Inflammatory macrophage treated with lipopolysaccharide for 1 hour (primary cell): Measurements from ENCODE around the gene CCDC71L.
"Not testable (repeated sequence)": the region's sequence is repeated elsewhere in the genome, so short reads cannot be mapped to it uniquely, and the experiment has no call there.

ENCODE experiments used
- DNase-seq, 2 donors: peaks; one replicate each; pipeline ENCODE4 v3.0.0-alpha.2; 2020 to 2022

Gene CCDC71L

DNA sequence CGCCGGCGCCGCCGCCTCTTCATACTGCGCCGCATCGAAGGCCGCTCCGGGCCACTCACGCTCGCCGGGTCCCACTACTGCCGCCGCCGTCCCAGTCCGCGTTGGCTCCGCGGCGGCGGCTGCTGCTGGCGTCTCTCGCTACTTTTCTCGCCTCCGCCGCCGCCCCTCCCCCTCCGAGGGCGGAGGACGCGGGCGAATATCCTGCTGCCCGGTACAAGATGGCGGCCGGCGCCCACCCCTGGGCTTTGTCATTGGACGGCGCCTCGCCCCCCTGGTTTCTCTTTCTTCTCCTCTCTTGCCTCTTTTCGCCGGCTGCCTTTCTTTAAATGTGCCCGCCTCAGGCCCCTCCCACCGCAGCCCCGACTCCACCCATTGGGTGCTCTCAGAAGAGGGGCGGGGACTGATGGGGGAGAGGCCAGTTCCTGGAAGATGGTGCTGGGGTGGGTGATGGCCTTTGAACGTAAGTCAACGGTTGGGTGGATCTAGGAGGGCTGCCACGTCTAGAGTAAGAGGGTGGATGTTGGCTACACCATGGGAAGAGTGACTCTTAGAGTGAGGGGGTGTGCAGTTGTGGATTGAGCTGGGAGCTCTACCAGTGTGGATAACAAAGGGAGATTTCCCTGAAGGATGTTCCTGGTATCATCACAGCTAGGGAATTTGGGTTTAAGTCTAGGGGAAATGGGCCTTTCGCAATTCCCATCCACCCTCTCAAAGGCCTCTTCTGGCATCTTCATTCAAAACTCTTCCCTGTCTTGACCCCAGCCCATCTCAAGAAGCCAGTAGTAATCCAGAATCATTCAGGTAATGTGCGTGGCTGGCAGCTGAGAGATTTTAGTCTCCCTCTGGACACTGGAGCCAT lies at the start of gene CCDC71L:
Gene CCDC71L (minus strand): TSS at position 297 of the 859 bp plus-strand sequence. CDS start 262 bp downstream, at position 35.
- DNase-seq = peak; percentile 88 to 91

DNA sequence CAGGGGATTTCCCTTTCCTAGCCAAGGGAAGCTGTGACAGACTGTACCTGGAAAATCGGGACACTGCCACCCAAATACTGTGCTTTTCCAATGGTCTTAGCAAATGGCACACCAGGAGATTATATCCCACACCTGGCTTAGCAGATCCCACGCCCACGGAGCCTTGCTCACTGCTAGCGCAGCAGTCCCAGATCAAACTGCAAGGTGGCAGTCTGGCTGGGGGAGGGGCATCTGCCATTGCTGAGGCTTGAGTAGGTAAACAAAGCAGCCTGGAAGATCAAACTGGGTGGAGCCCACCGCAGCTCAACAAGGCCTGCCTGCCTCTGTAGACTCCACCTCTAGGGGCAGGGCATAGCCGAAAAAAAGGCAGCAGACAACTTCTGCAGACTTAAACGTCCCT lies 48.6 kb upstream of the CCDC71L start:
- DNase-seq = not testable (repeated sequence)

DNA sequence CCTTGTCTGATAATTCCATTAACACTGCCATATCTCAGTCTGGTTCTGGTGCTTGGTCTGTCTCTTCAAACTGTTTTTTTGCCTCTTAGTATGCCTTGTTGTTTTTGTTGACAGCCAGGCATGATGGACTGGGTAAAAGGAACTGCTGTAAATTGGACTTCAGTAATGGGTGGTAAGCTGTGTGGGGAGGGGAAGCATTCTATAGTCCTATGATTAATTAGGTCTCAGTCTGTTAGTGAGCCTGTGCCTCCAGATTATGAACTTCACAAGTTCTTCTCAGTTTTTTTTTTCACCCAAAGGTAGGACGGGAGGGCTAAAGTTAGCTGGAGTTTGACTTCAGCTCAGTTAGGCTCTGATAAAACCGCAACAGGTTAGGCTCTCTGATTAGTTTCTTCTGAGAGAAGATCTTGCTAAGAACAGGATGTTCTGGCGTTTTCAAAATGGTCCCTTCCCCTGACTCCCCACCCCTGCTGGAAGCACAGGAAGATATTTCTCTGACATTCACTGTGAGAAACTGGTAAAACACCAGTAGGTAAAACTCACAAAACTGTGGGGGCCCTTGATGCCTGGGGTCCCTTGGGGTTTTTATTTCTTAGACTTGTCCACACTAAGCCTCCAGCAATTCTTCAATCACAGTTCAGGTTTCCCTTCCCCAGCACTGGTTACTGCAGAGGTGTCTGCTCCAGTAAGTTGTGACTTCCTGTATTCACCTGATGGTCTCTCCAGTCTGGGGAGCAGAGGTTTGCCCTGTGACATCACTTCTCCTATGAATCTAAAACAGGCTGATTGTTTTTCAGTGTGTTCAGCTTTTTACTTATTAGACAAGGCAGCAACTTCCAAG lies 43.3 kb upstream of the CCDC71L start:
- DNase-seq = no peak

DNA sequence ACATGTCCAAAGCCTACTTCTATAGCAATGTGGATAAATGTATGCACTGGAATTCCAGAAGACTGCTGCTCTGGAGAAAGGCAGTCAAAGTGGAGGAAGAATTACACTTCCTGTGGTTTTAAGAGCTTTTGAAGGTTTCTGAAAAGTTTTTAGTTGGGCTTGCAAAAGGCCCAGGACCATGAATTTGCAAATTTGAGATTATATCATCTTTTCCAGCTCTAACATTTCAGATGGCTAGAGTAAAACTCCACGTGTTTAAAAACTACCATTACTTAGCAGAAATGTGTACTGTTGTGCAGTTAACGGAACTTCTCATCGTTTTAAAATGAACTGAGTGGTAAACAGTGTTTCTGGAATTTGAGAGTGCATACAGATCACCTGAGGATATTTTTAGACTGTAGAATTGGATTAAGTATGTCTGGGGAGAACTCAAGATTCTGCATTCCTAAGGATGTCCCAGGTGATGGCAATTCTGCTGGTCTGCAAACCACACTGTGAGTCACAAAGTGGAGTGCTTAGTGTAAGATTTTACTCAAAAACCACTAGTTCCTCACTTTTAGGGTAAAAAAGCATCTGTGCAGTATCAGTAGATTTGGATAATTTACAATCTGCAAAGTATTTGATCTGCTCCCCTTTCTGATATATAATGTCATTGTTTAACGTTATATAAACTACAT lies 32.9 kb upstream of the CCDC71L start:
- no peak for DNase-seq

DNA sequence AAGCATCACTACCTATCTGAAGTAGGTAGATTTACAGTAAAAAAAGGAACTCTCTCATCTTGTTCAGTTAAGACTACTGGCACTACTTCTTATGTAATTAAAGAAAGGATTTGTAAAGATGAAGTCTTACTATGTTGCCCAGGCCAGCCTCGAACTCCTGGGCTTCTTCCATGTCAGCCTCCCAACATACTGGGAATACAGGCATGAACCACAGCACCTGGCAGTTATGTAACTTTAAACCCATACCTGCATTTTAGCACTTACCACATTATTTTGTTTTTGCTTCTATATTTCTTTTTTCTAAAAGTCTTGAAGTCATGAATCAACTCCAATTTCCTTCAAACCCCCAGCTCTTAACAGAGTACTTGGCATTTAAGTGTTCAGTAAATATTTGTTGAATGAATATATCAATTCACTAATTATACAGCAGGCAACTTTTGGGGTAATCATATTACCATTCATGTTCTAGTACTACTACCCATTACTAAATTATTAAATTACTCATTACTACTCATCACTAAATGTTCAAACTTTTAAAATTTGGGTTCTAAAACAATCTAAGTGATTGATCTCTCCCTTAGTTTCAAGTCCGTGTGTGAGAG lies 31.6 kb upstream of the CCDC71L start:
- DNase-seq = no peak

DNA sequence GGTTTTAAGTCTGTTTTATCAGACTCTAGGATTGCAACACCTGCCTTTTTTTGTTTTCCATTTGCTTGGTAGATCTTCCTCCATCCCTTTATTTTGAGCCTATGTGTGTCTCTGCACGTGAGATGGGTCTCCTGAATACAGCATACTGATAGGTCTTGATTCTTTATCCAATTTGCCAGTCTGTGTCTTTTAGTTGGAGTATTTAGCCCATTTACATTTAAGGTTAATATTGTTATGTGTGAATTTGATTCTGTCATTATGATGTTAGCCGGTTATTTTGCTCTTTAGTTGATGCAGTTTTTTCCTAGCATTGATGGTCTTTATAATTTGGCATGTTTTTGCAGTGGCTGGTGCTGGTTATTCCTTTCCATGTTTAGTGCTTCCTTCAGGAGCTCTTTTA lies 27.2 kb upstream of the CCDC71L start:
- DNase-seq = not testable (repeated sequence)

DNA sequence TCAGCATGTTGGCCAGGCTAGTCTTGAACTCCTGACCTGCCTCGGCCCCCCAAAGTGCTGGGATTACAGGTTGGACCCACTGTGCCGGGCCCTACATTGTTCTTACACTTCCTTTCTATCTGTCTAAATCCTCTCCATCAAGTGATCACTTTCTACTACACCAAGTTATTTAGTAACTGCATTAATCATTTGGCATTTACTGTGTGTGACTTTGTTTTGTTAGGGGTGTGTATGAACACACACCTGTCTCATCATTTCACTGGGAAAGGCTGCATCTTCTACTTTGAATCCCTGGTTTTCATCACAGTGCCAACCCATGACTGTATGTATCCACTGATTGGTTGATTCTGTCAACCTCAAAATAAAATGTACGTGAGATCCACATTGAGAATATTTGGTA lies 23.0 kb upstream of the CCDC71L start:
- no peak for DNase-seq

DNA sequence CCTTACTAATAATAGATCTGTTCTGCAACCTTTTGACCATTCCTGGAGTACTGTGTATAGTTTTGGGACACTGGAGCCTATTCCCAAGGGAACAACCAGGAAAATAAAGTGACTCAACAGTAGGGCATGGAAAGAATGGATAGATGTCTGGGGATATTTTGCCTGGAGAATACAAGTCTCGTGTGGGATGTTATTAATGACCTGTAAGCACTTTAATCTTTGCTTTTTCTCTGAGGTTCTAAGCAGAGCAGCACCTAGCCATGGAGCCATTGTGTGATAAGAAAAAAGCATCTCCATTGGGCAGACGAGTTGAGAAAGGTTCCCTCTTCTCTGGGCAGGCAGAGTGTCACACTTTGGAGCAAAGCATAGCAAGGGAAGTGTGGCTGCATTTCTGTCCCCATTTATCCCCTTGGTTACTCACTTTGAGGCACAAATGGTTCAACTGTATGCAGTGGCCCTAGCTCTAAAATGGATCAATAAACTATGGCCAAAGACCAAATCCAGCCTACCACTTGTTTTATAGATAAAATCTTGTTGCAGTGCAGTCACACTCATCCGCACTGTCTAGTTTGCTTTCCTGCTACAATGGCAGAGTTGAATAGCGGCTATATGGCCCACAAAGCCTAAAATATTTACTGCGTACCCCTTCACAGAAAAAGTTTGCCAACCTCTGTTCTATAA lies 21.0 kb upstream of the CCDC71L start:
- DNase-seq = no peak

DNA sequence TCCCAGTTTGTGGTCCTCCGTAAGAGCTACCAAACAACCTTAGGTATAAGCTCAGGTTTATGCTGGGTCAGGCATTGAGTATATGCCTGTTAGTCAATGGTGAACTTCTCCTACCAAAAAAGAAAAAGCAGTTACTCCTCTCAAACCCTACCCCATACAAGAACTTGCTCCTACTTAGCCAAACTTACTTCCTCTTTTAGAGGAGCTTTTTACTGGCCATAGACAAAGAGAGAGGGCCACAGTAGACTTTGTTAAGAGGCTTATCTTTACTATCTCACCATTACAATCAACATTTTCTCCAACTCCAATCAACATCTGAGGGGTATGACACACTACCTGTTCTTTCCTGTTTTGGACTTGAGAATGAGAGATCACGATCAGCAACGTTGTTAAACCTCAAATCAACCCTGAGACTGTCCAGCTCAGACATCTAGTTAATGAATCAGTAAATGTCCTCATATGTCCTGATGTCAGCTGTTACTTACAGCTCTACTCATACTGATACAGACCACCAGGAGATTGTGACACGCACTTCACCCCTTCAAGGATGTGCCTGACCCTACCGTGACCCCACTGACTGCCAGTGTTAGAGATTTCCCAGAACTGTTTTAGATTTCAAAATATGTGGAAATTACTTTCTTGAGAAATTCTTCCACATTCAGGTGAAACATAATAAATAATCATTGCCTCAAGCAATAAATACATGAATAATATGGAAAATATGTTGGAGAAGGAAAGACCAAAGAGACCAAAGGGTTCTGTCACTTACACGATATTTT lies 18.4 kb upstream of the CCDC71L start:
- peak; percentile 92 to 95 for DNase-seq

DNA sequence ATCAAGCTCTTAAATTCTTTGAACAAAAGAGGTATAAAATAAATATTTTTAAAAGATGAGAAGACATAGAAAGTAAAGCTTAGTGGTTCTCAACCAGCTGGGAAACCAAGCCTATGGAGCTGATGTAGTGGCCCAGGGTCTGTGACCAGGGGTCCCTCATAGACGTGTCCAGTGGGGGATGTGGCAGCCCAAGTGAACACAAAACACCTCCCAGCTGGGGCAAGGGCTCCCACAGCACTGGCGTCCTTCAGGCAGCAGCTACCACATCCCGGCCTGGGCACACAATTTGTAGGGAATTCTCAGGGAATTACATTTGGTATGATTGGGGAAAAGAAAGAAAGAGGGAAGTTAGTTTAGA lies 17.8 kb upstream of the CCDC71L start:
- no peak for DNase-seq

DNA sequence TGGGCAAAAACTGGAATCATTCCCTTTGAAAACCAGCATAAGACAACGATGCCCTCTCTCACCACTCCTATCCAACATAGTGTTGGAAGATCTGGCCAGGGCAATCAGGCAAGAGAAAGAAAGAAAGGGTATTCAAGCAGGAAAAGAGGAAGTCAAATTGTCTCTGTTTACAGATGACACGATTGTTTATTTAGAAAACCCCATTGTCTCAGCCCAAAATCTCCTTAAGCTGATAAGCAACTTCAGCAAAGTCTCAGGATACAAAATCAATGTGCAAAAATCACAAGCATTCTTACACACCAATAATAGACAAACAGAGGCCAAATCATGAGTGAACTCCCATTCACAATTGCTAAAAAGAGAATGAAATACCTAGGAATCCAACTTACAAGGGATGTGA lies 15.5 kb upstream of the CCDC71L start:
- not testable (repeated sequence) for DNase-seq

DNA sequence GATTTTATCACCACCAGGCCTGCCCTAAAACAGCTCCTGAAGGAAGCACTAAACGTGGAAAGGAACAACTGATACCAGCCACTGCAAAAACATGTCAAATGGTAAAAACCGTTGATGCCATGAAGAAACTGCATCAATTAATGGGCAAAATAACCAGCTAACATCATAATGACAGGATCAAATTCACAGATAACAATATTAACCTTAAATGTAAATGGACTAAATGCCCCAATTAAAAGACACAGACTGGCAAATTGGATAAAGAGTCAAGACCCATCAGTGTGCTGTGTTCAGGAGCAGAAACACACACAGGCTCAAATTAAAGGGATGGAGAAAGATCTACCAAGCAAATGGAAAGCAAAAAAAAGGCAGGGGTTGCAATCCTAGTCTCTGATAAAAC lies 12.7 kb upstream of the CCDC71L start:
- DNase-seq = not testable (repeated sequence)

DNA sequence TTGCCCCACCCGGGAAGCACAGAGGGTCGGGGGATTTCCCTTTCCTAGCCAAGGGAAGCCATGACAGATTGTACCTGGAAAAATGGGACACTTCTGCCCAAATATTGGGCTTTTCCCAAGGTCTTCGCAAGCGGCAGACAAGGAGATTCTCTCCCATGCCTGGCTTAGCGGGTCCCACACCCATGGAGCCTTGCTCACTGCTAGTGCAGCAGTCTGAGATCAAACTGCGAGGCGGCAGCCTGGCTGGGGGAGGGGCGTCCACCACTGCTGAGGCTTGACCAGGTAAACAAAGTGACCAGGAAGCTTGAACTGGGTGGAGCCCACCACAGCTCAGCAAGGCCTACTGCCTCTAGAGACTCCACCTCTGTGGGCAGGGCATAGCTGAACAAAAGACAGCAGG lies 11.0 kb upstream of the CCDC71L start:
- DNase-seq = not testable (repeated sequence)

DNA sequence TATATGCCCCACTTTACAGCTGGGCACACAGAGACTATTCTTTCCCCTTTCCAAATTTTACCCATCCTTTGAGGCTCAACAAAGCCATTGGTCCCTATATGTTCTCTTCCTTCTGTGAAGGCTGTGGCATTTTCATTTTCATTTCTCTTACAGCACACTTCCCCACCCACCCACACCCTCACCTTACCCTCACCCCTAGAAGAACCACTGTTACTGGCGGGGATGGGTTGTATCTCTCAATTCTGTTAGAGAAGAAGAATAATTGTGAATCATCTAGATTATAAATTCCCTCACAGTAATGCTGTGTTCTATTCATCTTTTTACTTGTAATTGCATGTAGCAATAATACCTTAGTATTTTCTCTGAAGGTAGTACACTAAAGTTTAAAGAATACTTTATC lies 10.2 kb upstream of the CCDC71L start:
- no peak for DNase-seq

DNA sequence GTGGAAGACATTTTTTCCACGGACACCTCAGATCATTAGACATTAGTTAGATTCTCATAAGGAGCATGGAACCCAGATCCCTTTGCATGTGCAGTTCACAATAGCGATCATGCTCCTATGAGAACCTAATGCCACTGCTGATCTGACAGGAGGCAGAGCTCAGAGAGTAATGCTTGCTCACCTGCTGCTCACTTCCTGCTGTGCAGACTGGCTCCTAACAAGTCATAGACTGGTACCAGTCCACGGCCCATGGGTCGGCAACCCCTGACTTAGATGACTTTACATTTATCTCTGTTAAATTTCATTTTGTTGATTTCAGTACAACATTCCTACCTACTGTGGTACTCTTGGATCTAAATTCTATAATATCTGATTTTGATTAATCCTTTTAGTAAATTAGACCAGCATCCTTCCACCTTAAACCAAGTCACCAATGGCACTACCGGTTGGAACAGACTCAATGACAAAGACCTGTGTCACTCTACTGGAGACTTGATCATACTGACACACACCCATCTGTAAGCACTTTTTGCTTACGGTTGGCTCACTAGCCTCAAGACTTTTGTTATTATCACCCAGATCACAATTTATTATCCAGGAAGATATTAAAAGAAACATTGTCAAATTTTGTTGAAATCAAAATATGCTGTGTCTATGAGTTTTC lies 8.0 kb upstream of the CCDC71L start:
- DNase-seq = no peak

DNA sequence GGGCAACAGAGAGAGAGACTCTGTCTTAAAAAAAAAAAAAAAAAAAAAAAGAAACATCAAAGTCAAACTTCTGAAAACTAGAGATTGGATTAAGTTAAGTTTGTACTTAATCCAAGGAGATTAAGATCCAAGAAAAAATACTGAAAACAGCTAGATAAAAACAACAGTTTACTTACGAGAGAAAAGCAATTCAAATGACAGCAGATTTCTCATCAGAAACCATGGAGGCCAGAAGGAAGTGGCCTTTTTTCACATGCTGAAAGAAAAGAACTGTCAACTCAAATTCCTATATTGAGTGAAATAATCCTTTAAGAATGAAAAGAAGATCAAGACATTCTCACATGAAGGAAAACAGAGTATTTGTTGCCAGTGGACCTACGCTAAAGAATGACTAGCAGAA lies 5.4 kb upstream of the CCDC71L start:
- no peak for DNase-seq

DNA sequence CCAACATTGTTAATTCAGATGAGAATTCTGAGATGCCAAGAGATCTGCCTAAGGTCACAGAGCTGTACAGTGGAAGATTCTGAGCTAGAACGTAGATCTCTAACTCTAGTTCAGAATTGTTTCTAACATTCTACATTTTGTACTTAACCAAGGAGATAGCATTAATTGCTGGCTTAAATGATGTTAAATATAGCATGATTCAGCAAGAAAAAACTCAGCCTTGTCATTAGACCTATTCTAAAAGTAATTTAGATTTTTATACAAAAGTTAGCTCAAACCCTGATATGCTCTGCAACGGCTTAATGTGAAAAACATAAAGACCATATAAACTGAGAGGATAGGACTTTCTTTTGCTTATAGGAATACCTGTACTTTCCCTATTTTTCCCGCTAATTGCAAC lies 3.4 kb upstream of the CCDC71L start:
- no peak for DNase-seq

DNA sequence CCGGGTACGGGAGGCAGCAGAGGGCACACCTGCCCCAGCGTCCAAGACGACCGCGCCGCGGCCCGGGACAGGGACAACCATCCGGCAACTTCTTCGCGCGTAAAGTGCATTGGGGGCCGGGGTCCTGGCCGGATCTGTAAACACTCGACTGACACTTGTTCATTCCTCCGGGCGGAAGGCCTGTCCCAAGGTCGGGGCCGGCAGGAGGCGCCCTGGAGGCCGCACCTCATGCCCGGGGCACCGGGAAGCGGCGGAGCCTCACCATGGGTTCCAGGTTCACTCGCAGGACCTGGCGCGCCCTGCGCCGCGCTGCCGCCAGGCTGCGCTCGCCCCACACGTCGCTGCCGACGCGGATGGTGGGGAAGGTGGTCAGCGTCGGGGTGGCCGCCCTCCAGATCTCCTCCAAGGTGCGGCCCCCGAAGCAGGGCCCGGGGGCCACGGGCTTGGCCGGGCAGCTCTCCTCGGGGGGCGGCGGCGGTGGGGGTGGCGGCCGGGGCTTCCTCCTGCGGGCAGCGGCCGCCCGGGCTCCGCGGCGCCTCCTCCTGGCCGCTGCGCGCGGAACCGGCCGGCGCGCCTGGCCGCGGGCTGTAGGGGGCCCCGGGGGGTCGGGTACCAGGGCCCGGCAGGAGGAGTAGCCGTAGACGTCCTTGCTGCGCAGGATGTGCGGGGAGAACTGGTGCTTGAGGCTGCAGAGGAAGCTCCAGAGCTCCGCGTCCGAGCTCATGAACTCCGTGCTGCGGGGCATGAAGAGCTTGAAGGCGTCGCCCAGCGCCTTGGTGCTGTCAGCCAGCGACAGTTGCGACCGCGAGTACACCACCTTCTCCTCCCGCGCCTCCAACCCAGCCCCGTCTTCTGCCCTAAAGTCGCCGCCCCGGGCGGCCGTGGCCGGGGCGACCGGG lies 746 bp downstream of the CCDC71L start:
- peak; percentile 73 to 83 for DNase-seq

DNA sequence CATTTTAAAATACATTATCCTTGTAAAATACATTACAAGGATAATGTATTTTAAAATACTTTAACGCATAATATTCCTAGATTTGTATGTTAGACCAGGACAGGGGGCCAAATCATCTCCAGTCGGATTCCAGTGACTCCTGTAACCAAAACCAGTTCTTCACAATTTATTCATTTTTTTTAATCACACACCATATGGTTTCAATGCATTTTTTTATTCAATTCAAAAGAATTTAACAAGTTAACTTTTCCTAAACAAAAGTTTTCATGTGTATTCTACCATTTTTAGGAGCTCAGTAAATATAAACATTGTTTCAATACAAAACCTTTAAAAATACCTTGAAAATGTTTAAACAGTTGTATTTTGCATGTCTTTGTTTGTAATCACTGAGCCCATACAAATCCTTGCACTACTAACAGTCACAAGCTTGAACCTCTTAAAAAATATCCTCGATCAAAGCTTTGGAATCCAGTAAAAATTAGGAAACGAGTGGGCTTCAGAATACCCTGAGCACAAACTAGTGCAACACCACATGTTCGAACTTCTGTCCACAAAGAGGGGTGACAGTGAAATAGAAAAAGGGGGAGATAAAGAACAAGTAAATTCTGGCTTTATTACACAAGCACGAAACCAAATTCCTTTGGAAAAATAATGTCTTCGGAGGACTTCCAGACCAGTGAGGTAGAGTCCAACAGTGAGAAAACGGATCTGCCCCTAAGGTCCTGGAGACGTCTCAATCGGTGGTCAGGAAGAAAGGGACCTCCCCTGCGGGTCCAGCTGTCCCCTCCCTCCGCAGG lies 1.6 kb downstream of the CCDC71L start:
- DNase-seq = no peak
